IgD-negative memory B cell (primary cell): Measurements from ENCODE around the gene DUS2. TPM values are rescaled to one million over a fixed set of nuclear protein-coding genes. Genes with fewer than 3 reads are reported as not detected.

Experiments used
- H3K27ac Mint-ChIP-seq, 3 donors: one replicate each; pipeline ENCODE4 v1.8.0; 2020 to 2022; ENCODE audit warnings: mild to moderate bottlenecking in 3 of 3, mixed read lengths in 3 of 3, moderate library complexity in 1 of 3
- H3K27me3 Mint-ChIP-seq: one replicate; pipeline ENCODE4 v1.8.0; 2021; ENCODE audit warnings: mixed read lengths
- H3K36me3 Mint-ChIP-seq: one replicate; pipeline ENCODE4 v1.8.0; 2020; ENCODE audit warnings: mild to moderate bottlenecking, mixed read lengths
- H3K4me1 Mint-ChIP-seq, 3 donors: one replicate each; pipeline ENCODE4 v1.8.0; 2020 to 2022; ENCODE audit warnings: mixed read lengths in 3 of 3, mild to moderate bottlenecking in 1 of 3
- H3K4me3 Mint-ChIP-seq, 4 donors: one replicate each; pipeline ENCODE4 v1.8.0; 2020 to 2022; ENCODE audit warnings: mild to moderate bottlenecking in 4 of 4, mixed read lengths in 4 of 4, moderate library complexity in 3 of 4
- H3K9me3 Mint-ChIP-seq, 3 donors: one replicate each; pipeline ENCODE4 v1.8.0; 2020 to 2021; ENCODE audit warnings: mixed read lengths in 3 of 3, mild to moderate bottlenecking in 1 of 3
- polyA plus RNA-seq: library from polyadenylated mRNA; unstranded; fragments of 300-500 nt; fragmentation: Illumina TruSeq; gene quantifications from one replicate; pipeline ENCODE4 v1.2.3, GENCODE V29; 2021

The DUS2 gene
- polyA plus RNA-seq = 68.3 TPM

- peaks cover 5% of the 10 kb centered on the region for H3K36me3 Mint-ChIP-seq
- H3K4me3 Mint-ChIP-seq = peak within 1 kb of the TSS; percentile 83 to 100 (median 98)
- H3K4me1 Mint-ChIP-seq = peaks cover 4 to 27% (median 6%) of the 10 kb centered on the region in 3 donors
- peak within 1 kb of the TSS; percentile 82 to 99 (median 87) for H3K27ac Mint-ChIP-seq
- peaks cover 4% of the 10 kb centered on the region for H3K27me3 Mint-ChIP-seq
- H3K9me3 Mint-ChIP-seq = no peaks in the 10 kb centered on the region
Observed at GRCh38 chr16:68022728-68023537, at the start of gene DUS2, which contains the start of gene DDX28. DUS2 (plus strand) TSS chr16:68023284; CDS start chr16:68038024, 14,740 bp downstream. DDX28 (minus strand) TSS chr16:68023232; CDS start chr16:68023202, 30 bp downstream.

GRCh38 chr16:67975321-67976105 is 47.6 kb upstream of the DUS2 start:
- Mint-ChIP-seq H3K36me3 (no peaks in the 10 kb centered on the region), H3K4me3 (peak overlapping the region in 1 of 4 donors; percentile 14), H3K27ac (peak overlapping the region in 1 of 3 donors; percentile 39), H3K27me3 (no peaks in the 10 kb centered on the region), H3K4me1 (peaks cover 5 to 12% (median 7%) of the 10 kb centered on the region in 3 donors), H3K9me3 (no peaks in the 10 kb centered on the region)

- no peaks in the 10 kb centered on the region for H3K27me3 Mint-ChIP-seq
- H3K36me3 Mint-ChIP-seq = no peaks in the 10 kb centered on the region
- H3K4me1 Mint-ChIP-seq = peaks cover 7 to 12% (median 7%) of the 10 kb centered on the region in 3 donors
- H3K27ac Mint-ChIP-seq = peak overlapping the region in 1 of 3 donors; percentile 39
- H3K4me3 Mint-ChIP-seq = peak overlapping the region in 1 of 4 donors; percentile 14
- no peaks in the 10 kb centered on the region for H3K9me3 Mint-ChIP-seq
Observed at GRCh38 chr16:67976205-67976604, 46.9 kb upstream of the DUS2 start.

- Mint-ChIP-seq H3K27me3 (no peaks in the 10 kb centered on the region), H3K9me3 (no peaks in the 10 kb centered on the region), H3K36me3 (no peaks in the 10 kb centered on the region), H3K4me3 (no peak overlapping the region), H3K4me1 (peaks cover 7 to 12% (median 7%) of the 10 kb centered on the region in 3 donors), H3K27ac (no peak overlapping the region)
Observed at GRCh38 chr16:67977005-67977404, 46.1 kb upstream of the DUS2 start.

- no peaks in the 10 kb centered on the region for H3K27me3 Mint-ChIP-seq
- H3K4me1 Mint-ChIP-seq = peaks cover 7 to 12% (median 7%) of the 10 kb centered on the region in 3 donors
- no peak overlapping the region for H3K27ac Mint-ChIP-seq
- H3K36me3 Mint-ChIP-seq = no peaks in the 10 kb centered on the region
- H3K9me3 Mint-ChIP-seq = no peaks in the 10 kb centered on the region
- no peak overlapping the region for H3K4me3 Mint-ChIP-seq
Observed at GRCh38 chr16:67977469-67978227, 45.4 kb upstream of the DUS2 start.

- no peak within 1 kb of the TSS for H3K27ac Mint-ChIP-seq
- H3K36me3 Mint-ChIP-seq = no peaks in the 10 kb centered on the region
- no peaks in the 10 kb centered on the region for H3K27me3 Mint-ChIP-seq
- peak within 1 kb of the TSS in 1 of 4 donors; percentile 76 for H3K4me3 Mint-ChIP-seq
- H3K9me3 Mint-ChIP-seq = no peaks in the 10 kb centered on the region
- peaks cover 15 to 24% (median 19%) of the 10 kb centered on the region in 3 donors for H3K4me1 Mint-ChIP-seq
Observed at GRCh38 chr16:67979955-67980678, 43.0 kb upstream of the DUS2 start, which contains the start of gene DPEP3. DPEP3 (minus strand) TSS chr16:67980499; CDS start chr16:67980380, 119 bp downstream.

- H3K27ac Mint-ChIP-seq = peak overlapping the region in 1 of 3 donors; percentile 32
- no peak overlapping the region for H3K4me3 Mint-ChIP-seq
- peaks cover 11 to 20% (median 13%) of the 10 kb centered on the region in 3 donors for H3K4me1 Mint-ChIP-seq
- no peaks in the 10 kb centered on the region for H3K9me3 Mint-ChIP-seq
- no peaks in the 10 kb centered on the region for H3K27me3 Mint-ChIP-seq
- no peaks in the 10 kb centered on the region for H3K36me3 Mint-ChIP-seq
Observed at GRCh38 chr16:67982011-67982696, 40.9 kb upstream of the DUS2 start.

- Mint-ChIP-seq H3K4me3 (no peak overlapping the region), H3K4me1 (peaks cover 21 to 34% (median 23%) of the 10 kb centered on the region in 3 donors), H3K36me3 (no peaks in the 10 kb centered on the region), H3K27me3 (no peaks in the 10 kb centered on the region), H3K9me3 (no peaks in the 10 kb centered on the region), H3K27ac (peak overlapping the region in 1 of 3 donors; percentile 34)
Observed at GRCh38 chr16:67986949-67987348, 36.1 kb upstream of the DUS2 start.

- Mint-ChIP-seq H3K4me1 (peaks cover 23 to 34% (median 26%) of the 10 kb centered on the region in 3 donors), H3K4me3 (no peak overlapping the region), H3K9me3 (no peaks in the 10 kb centered on the region), H3K27me3 (no peaks in the 10 kb centered on the region), H3K27ac (peak overlapping the region; percentile 34 to 74 (median 60)), H3K36me3 (no peaks in the 10 kb centered on the region)
Observed at GRCh38 chr16:67987460-67988160, 35.5 kb upstream of the DUS2 start.

GRCh38 chr16:67988675-67989074 is 34.4 kb upstream of the DUS2 start:
- Mint-ChIP-seq H3K27ac (peak overlapping the region in 2 of 3 donors; percentile 26 to 76), H3K9me3 (no peaks in the 10 kb centered on the region), H3K4me3 (peak overlapping the region in 3 of 4 donors; percentile 6 to 81 (median 15)), H3K36me3 (no peaks in the 10 kb centered on the region), H3K4me1 (peaks cover 19 to 32% (median 23%) of the 10 kb centered on the region in 3 donors), H3K27me3 (no peaks in the 10 kb centered on the region)

- Mint-ChIP-seq H3K4me3 (peak overlapping the region in 1 of 4 donors; percentile 25), H3K9me3 (no peaks in the 10 kb centered on the region), H3K27me3 (no peaks in the 10 kb centered on the region), H3K36me3 (no peaks in the 10 kb centered on the region), H3K27ac (peak overlapping the region; percentile 37 to 87 (median 44)), H3K4me1 (peaks cover 20 to 36% (median 24%) of the 10 kb centered on the region in 3 donors)
Observed at GRCh38 chr16:67989322-67990017, 33.6 kb upstream of the DUS2 start.

- Mint-ChIP-seq H3K4me1 (peaks cover 18 to 32% (median 22%) of the 10 kb centered on the region in 3 donors), H3K27ac (peak overlapping the region; percentile 3 to 44 (median 37)), H3K4me3 (peak overlapping the region in 1 of 4 donors; percentile 25), H3K27me3 (no peaks in the 10 kb centered on the region), H3K9me3 (no peaks in the 10 kb centered on the region), H3K36me3 (no peaks in the 10 kb centered on the region)
Observed at GRCh38 chr16:67990018-67990386, 33.1 kb upstream of the DUS2 start.
